Activated CD4-positive, alpha-beta T cell treated with anti-CD3 and anti-CD28 coated beads, Interleukin-2, amount 10 ng/mL, durations not matched to agents 24 days and 14 days (primary cell): ENCODE measurements around the gene DHX35. TPM values are rescaled to one million over a fixed set of nuclear protein-coding genes. Genes with fewer than 3 reads are reported as not detected.
"Not testable (repeated sequence)": the region's sequence is repeated elsewhere in the genome, so short reads cannot be mapped to it uniquely, and the experiment has no call there.

Experiments used
- DNase-seq: peaks from one replicate; pipeline ENCODE4 v3.0.0; 2022
- H3K27ac Mint-ChIP-seq: one replicate; pipeline ENCODE4 v1.8.0; 2022; ENCODE audit warnings: mild to moderate bottlenecking, mixed read lengths
- H3K27me3 Mint-ChIP-seq: one replicate; pipeline ENCODE4 v1.8.0; 2022; ENCODE audit warnings: mixed read lengths
- H3K36me3 Mint-ChIP-seq: one replicate; pipeline ENCODE4 v1.8.0; 2022; ENCODE audit warnings: low read depth, mild to moderate bottlenecking, mixed read lengths
- H3K4me1 Mint-ChIP-seq: one replicate; pipeline ENCODE4 v1.8.0; 2021; ENCODE audit warnings: mixed read lengths
- H3K4me3 Mint-ChIP-seq: one replicate; pipeline ENCODE4 v1.8.0; 2022; ENCODE audit warnings: mild to moderate bottlenecking, moderate library complexity, mixed read lengths
- H3K9me3 Mint-ChIP-seq: one replicate; pipeline ENCODE4 v1.8.0; 2021; ENCODE audit warnings: mixed read lengths
- intact Hi-C: fragments of 100-400 bp; cut with micrococcal nuclease; formaldehyde crosslinking; loops from one replicate; pipeline ENCODE4 v1.15.1; 2023
- total RNA-seq: library from RNA; stranded (reverse); gene quantifications from 2 replicates; pipeline ENCODE4 v1.2.3, GENCODE V29; 2022

The DHX35 gene
- total RNA-seq, 1 donor from 2014 or later = 18.3 TPM

DNA sequence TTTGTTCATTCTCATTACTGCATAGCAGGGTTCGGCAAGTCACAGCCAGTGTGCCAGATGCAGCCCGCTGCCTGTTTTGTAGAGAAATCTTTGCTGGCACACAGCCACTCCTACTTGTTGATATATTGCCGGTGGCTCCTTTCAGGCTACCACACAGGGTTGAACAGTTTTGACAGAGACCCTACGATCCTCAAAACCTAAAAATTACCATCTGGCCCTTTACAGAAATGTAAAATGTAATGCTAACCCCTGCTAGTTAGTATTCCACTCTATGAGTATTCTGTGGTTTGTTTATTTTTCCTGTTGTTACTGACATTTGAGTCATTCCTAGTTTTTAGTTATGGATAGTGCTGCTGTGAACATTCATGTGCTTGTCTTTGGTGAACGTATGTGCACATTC, 11.5 kb downstream of the DHX35 start:
- H3K9me3 Mint-ChIP-seq = no peaks in the 10 kb centered on the region
- DNase-seq = no peak
- H3K27me3 Mint-ChIP-seq = no peaks in the 10 kb centered on the region
- no peak overlapping the region for H3K4me3 Mint-ChIP-seq
- intact Hi-C loops = no loop called here
- peaks cover 31% of the 10 kb centered on the region for H3K36me3 Mint-ChIP-seq
- no peak overlapping the region for H3K27ac Mint-ChIP-seq
- H3K4me1 Mint-ChIP-seq = peaks cover 7% of the 10 kb centered on the region

- Mint-ChIP-seq H3K4me3 (no peak overlapping the region), H3K36me3 (peaks cover 27% of the 10 kb centered on the region), H3K4me1 (peaks cover 7% of the 10 kb centered on the region), H3K9me3 (no peaks in the 10 kb centered on the region), H3K27me3 (no peaks in the 10 kb centered on the region), H3K27ac (no peak overlapping the region)
- intact Hi-C loops = no loop called here
- no peak for DNase-seq
Measured at GRCh38 chr20:38975539-38976120, 13.5 kb downstream of the DHX35 start.

DNA sequence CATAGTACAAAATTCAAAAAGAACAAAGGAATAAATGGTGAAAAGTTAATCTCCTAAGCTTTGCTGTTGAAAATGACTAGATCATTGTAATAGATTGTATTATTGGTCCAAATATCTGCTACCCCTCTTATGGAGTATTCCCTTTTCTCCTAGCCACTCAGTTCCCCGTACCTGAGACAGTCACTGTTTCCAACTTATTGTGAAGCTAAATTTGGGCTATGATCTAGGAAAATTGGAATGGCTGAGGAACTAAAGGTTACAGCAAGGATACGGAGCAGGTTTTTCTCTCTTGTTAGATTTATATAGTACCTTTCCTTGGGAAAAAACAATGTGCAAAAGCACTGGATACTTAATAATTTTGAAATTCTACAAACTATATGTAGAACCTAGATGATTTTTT, 17.3 kb downstream of the DHX35 start:
- no peaks in the 10 kb centered on the region for H3K27me3 Mint-ChIP-seq
- H3K27ac Mint-ChIP-seq = no peak overlapping the region
- intact Hi-C loops = no loop called here

GRCh38 chr20:38979842-38980241, 17.7 kb downstream of the DHX35 start:
- Mint-ChIP-seq H3K9me3 (no peaks in the 10 kb centered on the region), H3K36me3 (peaks cover 16% of the 10 kb centered on the region), H3K4me1 (peaks cover 7% of the 10 kb centered on the region), H3K27ac (no peak overlapping the region), H3K27me3 (no peaks in the 10 kb centered on the region), H3K4me3 (no peak overlapping the region)
- intact Hi-C loops = no loop called here
- DNase-seq = no peak

More for the DNA sequence above, 17.3 kb downstream of the DHX35 start:
- peaks cover 15% of the 10 kb centered on the region for H3K36me3 Mint-ChIP-seq
- no peak overlapping the region for H3K4me3 Mint-ChIP-seq
- H3K9me3 Mint-ChIP-seq = no peaks in the 10 kb centered on the region
- peaks cover 10% of the 10 kb centered on the region for H3K4me1 Mint-ChIP-seq
- no peak for DNase-seq

DNA sequence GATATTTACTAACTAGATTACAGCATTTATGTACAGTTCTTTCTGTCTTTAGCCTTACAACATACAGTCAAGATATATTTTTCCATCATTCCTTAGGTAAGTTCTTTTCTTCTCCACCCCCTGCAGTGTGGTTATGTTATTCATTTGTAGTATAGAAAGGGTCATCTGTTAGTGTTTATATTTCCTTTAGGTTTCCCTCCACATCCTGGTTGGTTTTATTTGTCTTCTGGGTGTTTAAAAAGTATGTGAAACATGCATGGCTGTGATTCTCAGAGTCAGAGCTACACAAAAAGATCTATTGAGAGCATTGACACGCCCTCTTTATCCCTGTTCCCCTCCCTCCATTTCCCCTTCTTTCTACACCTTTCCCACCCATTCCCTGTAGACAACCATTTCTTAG, 20.1 kb downstream of the DHX35 start:
- intact Hi-C loops = no loop called here
- H3K27ac Mint-ChIP-seq = no peak overlapping the region
- H3K4me3 Mint-ChIP-seq = no peak overlapping the region
- no peaks in the 10 kb centered on the region for H3K27me3 Mint-ChIP-seq
- H3K36me3 Mint-ChIP-seq = peaks cover 20% of the 10 kb centered on the region
- DNase-seq = no peak
- no peaks in the 10 kb centered on the region for H3K9me3 Mint-ChIP-seq
- H3K4me1 Mint-ChIP-seq = peaks cover 18% of the 10 kb centered on the region

- Mint-ChIP-seq H3K4me3 (no peak overlapping the region), H3K9me3 (no peaks in the 10 kb centered on the region), H3K4me1 (peaks cover 25% of the 10 kb centered on the region), H3K27me3 (no peaks in the 10 kb centered on the region), H3K36me3 (peaks cover 35% of the 10 kb centered on the region), H3K27ac (no peak overlapping the region)
- intact Hi-C loops = loop anchor here (5.0 kb wide), 1 partner anchor 37 kb away; no protein-coding TSS in a partner anchor
- DNase-seq = no peak
Measured at GRCh38 chr20:38985060-38985459, 22.9 kb downstream of the DHX35 start.

- Mint-ChIP-seq H3K27me3 (no peaks in the 10 kb centered on the region), H3K9me3 (no peaks in the 10 kb centered on the region), H3K27ac (peak overlapping the region; percentile 48), H3K4me1 (peaks cover 25% of the 10 kb centered on the region), H3K4me3 (no peak overlapping the region), H3K36me3 (peaks cover 33% of the 10 kb centered on the region)
- no peak for DNase-seq
- intact Hi-C loops = loop anchor here (5.0 kb wide), 1 partner anchor 37 kb away; no protein-coding TSS in a partner anchor
Measured at GRCh38 chr20:38985603-38986170, 23.5 kb downstream of the DHX35 start.

GRCh38 chr20:38986663-38987062, 24.5 kb downstream of the DHX35 start:
- H3K27me3 Mint-ChIP-seq = no peaks in the 10 kb centered on the region
- peaks cover 25% of the 10 kb centered on the region for H3K4me1 Mint-ChIP-seq
- intact Hi-C loops = loop anchor here (5.0 kb wide), 1 partner anchor 36 kb away; no protein-coding TSS in a partner anchor

DNA sequence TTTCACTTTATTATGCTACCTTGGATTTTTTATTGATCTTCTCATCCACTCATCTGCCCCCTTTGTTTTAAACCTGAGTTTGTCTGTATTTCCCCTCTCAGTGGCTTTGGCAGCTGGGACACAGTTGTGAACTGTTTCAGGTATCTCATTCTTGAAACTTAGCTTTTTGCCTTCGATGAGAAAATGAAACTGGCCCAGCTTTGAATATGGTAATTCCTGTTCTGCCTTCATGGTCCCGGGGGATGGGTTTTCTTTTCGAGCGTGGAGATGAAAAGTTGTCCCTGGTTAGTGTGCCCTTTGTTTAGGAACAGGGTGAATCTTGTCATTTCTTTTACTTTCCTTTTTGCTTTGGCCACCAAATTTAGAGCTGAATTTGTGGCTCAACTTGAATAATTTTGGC, 25.6 kb downstream of the DHX35 start:
- DNase-seq = no peak
- Mint-ChIP-seq H3K4me1 (peaks cover 18% of the 10 kb centered on the region), H3K9me3 (no peaks in the 10 kb centered on the region), H3K27me3 (no peaks in the 10 kb centered on the region), H3K27ac (no peak overlapping the region), H3K36me3 (peaks cover 32% of the 10 kb centered on the region), H3K4me3 (peak overlapping the region; percentile 9)
- intact Hi-C loops = loop anchor here (5.0 kb wide), 1 partner anchor 35 kb away; no protein-coding TSS in a partner anchor

More at GRCh38 chr20:38986663-38987062, 24.5 kb downstream of the DHX35 start:
- Mint-ChIP-seq H3K27ac (no peak overlapping the region), H3K9me3 (no peaks in the 10 kb centered on the region), H3K4me3 (no peak overlapping the region), H3K36me3 (peaks cover 33% of the 10 kb centered on the region)
- no peak for DNase-seq

GRCh38 chr20:38990728-38991127, 28.6 kb downstream of the DHX35 start:
- Mint-ChIP-seq H3K4me1 (peaks cover 18% of the 10 kb centered on the region), H3K36me3 (peaks cover 34% of the 10 kb centered on the region), H3K27ac (no peak overlapping the region), H3K27me3 (no peaks in the 10 kb centered on the region), H3K4me3 (no peak overlapping the region), H3K9me3 (no peaks in the 10 kb centered on the region)
- intact Hi-C loops = no loop called here
- no peak for DNase-seq

GRCh38 chr20:38991814-38992704, 29.9 kb downstream of the DHX35 start:
- no peak for DNase-seq
- H3K27ac Mint-ChIP-seq = no peak overlapping the region
- H3K36me3 Mint-ChIP-seq = peaks cover 37% of the 10 kb centered on the region
- H3K27me3 Mint-ChIP-seq = no peaks in the 10 kb centered on the region
- H3K9me3 Mint-ChIP-seq = no peaks in the 10 kb centered on the region
- no peak overlapping the region for H3K4me3 Mint-ChIP-seq
- intact Hi-C loops = no loop called here
- H3K4me1 Mint-ChIP-seq = peaks cover 18% of the 10 kb centered on the region

- intact Hi-C loops = loop anchor here (5.0 kb wide), 1 partner anchor 68 kb away; the partner anchor contains the start of gene FAM83D
- H3K4me1 Mint-ChIP-seq = peaks cover 30% of the 10 kb centered on the region
- DNase-seq = no peak
- H3K36me3 Mint-ChIP-seq = peaks cover 42% of the 10 kb centered on the region
- H3K9me3 Mint-ChIP-seq = no peaks in the 10 kb centered on the region
- H3K4me3 Mint-ChIP-seq = no peak overlapping the region
- H3K27me3 Mint-ChIP-seq = no peaks in the 10 kb centered on the region
- H3K27ac Mint-ChIP-seq = no peak overlapping the region
Measured at GRCh38 chr20:38995536-38996044, 33.4 kb downstream of the DHX35 start.

- Mint-ChIP-seq H3K4me1 (peaks cover 30% of the 10 kb centered on the region), H3K36me3 (peaks cover 47% of the 10 kb centered on the region)
- DNase-seq, H3K9me3 Mint-ChIP-seq, H3K4me3 Mint-ChIP-seq, H3K27me3 Mint-ChIP-seq, H3K27ac Mint-ChIP-seq: not testable (repeated sequence)
- intact Hi-C loops = loop anchor here (1.0 to 5.0 kb wide), 4 partner anchors 22 to 124 kb away; partner anchors contain the start of genes DHX35 and FAM83D
Measured at GRCh38 chr20:38996866-38997265, 34.7 kb downstream of the DHX35 start.
